Ishikawa (cell line): Measurements from ENCODE around the gene TMEM242.

Source experiments
- CEBPB ChIP-seq: IDR thresholded peaks from 2 replicates; pipeline ENCODE4 v1.6.1; 2012
- EP300 ChIP-seq: IDR thresholded peaks from 2 replicates; pipeline ENCODE4 v1.6.1; 2012; ENCODE audit warnings: borderline replicate concordance
- TAF1 ChIP-seq: IDR thresholded peaks from 2 replicates; pipeline ENCODE4 v1.6.1; 2012; ENCODE audit warnings: low read depth, mild to moderate bottlenecking
- YY1 ChIP-seq: IDR thresholded peaks from 2 replicates; pipeline ENCODE4 v1.6.1; 2012; ENCODE audit warnings: low read depth
- TF ChIP-seq, protein P1 (sequence below): IDR thresholded peaks from 2 replicates; pipeline ENCODE4 v1.6.1; 2012
- TF ChIP-seq, protein P2 (sequence below): IDR thresholded peaks from 2 replicates; pipeline ENCODE4 v1.6.1; 2012; ENCODE audit warnings: low read depth, mild to moderate bottlenecking
- TF ChIP-seq, protein P3 (sequence below): IDR thresholded peaks from 2 replicates; pipeline ENCODE4 v1.6.1; 2012

DNA sequence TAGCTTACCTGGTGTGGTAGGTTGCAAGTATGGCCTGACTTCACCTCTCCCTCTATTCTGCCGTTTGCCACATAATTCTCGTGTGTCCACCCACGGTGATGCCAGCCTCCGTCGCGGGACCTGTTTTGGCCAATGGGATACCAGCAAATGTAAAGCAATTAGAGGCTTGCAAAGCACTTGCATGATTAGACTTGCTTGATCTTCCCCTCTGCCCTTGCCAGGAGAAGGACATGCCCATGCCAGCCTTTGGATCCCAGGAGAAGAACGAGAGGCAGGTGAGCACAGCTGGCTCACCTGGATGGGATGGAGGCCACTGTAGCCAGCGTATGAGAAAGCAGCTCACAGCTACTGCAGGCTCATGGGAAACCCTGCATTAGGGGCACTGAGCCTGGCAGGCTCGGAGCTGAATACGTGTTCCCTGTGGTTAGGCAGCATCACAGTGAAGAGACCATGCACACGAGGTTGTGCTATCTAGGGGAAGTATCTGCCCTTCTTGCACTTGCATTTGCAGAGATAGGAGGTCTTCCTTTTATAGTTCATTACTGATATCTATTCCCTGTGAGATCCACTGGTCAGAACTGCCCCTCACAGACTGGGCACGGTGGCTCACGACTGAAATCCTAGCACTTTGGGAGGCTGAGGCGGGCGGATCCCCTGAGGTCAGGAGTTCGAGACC, 62.4 kb downstream of the TMEM242 start:
- no peak for TF ChIP-seq TAF1
- TF ChIP-seq YY1: no peak
- TF ChIP-seq CEBPB: no peak
- no peak for TF ChIP-seq EP300
- TF ChIP-seq, protein P1, sequence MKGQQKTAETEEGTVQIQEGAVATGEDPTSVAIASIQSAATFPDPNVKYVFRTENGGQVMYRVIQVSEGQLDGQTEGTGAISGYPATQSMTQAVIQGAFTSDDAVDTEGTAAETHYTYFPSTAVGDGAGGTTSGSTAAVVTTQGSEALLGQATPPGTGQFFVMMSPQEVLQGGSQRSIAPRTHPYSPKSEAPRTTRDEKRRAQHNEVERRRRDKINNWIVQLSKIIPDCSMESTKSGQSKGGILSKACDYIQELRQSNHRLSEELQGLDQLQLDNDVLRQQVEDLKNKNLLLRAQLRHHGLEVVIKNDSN: no peak
- TF ChIP-seq, protein P2, sequence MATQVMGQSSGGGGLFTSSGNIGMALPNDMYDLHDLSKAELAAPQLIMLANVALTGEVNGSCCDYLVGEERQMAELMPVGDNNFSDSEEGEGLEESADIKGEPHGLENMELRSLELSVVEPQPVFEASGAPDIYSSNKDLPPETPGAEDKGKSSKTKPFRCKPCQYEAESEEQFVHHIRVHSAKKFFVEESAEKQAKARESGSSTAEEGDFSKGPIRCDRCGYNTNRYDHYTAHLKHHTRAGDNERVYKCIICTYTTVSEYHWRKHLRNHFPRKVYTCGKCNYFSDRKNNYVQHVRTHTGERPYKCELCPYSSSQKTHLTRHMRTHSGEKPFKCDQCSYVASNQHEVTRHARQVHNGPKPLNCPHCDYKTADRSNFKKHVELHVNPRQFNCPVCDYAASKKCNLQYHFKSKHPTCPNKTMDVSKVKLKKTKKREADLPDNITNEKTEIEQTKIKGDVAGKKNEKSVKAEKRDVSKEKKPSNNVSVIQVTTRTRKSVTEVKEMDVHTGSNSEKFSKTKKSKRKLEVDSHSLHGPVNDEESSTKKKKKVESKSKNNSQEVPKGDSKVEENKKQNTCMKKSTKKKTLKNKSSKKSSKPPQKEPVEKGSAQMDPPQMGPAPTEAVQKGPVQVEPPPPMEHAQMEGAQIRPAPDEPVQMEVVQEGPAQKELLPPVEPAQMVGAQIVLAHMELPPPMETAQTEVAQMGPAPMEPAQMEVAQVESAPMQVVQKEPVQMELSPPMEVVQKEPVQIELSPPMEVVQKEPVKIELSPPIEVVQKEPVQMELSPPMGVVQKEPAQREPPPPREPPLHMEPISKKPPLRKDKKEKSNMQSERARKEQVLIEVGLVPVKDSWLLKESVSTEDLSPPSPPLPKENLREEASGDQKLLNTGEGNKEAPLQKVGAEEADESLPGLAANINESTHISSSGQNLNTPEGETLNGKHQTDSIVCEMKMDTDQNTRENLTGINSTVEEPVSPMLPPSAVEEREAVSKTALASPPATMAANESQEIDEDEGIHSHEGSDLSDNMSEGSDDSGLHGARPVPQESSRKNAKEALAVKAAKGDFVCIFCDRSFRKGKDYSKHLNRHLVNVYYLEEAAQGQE: no peak
- TF ChIP-seq, protein P3, sequence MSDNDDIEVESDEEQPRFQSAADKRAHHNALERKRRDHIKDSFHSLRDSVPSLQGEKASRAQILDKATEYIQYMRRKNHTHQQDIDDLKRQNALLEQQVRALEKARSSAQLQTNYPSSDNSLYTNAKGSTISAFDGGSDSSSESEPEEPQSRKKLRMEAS: no peak
